RPMI8226 (cell line): ENCODE data around the gene ZBTB45.
"Not testable (repeated sequence)": the region's sequence is repeated elsewhere in the genome, so short reads cannot be mapped to it uniquely, and the experiment has no call there.

Source experiments
- DNase-seq: peaks from one replicate; pipeline ENCODE4 v3.0.0-alpha.2; 2015

The ZBTB45 gene

GRCh38 chr19:58554494-58555368 is 35.1 kb upstream of the ZBTB45 start, which contains the start of gene CHMP2A:
CHMP2A (minus strand) TSS chr19:58555105; CDS start chr19:58554212, 893 bp downstream.
- peak; percentile 97 for DNase-seq

- no peak for DNase-seq
Measured at GRCh38 chr19:58553799-58554493, 34.3 kb upstream of the ZBTB45 start.

GRCh38 chr19:58552655-58553054 is 33.0 kb upstream of the ZBTB45 start:
- no peak for DNase-seq

- DNase-seq = no peak
Measured at GRCh38 chr19:58551577-58552471, 32.2 kb upstream of the ZBTB45 start.

GRCh38 chr19:58551123-58551497 is 31.5 kb upstream of the ZBTB45 start:
- no peak for DNase-seq

- no peak for DNase-seq
Measured at GRCh38 chr19:58550362-58551122, 30.9 kb upstream of the ZBTB45 start.

GRCh38 chr19:58549664-58550361 is 30.2 kb upstream of the ZBTB45 start:
- DNase-seq = no peak

- DNase-seq = no peak
Measured at GRCh38 chr19:58548859-58549663, 29.5 kb upstream of the ZBTB45 start.

- no peak for DNase-seq
Measured at GRCh38 chr19:58547323-58548312, 28.0 kb upstream of the ZBTB45 start.

- DNase-seq = no peak
Measured at GRCh38 chr19:58546019-58546530, 26.5 kb upstream of the ZBTB45 start.

- no peak for DNase-seq
Measured at GRCh38 chr19:58545286-58546018, 25.8 kb upstream of the ZBTB45 start.

- DNase-seq = peak; percentile 75
Measured at GRCh38 chr19:58544591-58545285, 25.1 kb upstream of the ZBTB45 start.

- DNase-seq = peak; percentile 97
Measured at GRCh38 chr19:58543826-58544590, 24.4 kb upstream of the ZBTB45 start, which contains the start of gene TRIM28. TRIM28 (plus strand) TSS chr19:58544064; CDS start chr19:58544758, 694 bp downstream.

GRCh38 chr19:58542641-58543372 is 23.2 kb upstream of the ZBTB45 start:
- not testable (repeated sequence) for DNase-seq

GRCh38 chr19:58539169-58539559 is 19.6 kb upstream of the ZBTB45 start:
- DNase-seq = not testable (repeated sequence)
